A549 (cell line): ENCODE data around the gene KLHL13. TPM values are rescaled to one million over a fixed set of nuclear protein-coding genes. Genes with fewer than 3 reads are reported as not detected.

ENCODE experiments used
- ATAC-seq, 2 experiments: fragments of 200-7000 bp in 1 of 2; fragments of >200 bp in 1 of 2; cut with Nextera tagmentation in 1 of 2; cut with Tn5 transposase in 1 of 2; 3 replicates each; pipeline versions ENCODE4 v1.8.0 to v1.9.1; 2018 to 2020; ENCODE audit warnings: mild to moderate bottlenecking in 1 of 2, moderate library complexity in 1 of 2
- CTCF ChIA-PET: fragments of 300-600 bp; sonication (Branson Sonifier 250); formaldehyde crosslinking; extraction: SDS; loops from one replicate; lab custom pipeline; 2021; ENCODE audit warnings: antibody characterized with exemption, inconsistent platforms; lab: Yijun Ruan, JAX
- POLR2A ChIA-PET: fragments of 350-600 bp; formaldehyde crosslinking; extraction: SDS; loops from one replicate; lab custom pipeline; 2021; ENCODE audit warnings: antibody characterized with exemption, inconsistent platforms; lab: Yijun Ruan, JAX
- DNase-seq, 2 experiments: peaks; one replicate each; pipeline versions ENCODE4 v3.0.0 to v3.0.0-alpha.2; 2011 to 2016; ENCODE audit warnings: low read depth in 1 of 2, low spot score in 1 of 2
- FAIRE-seq: peaks from 2 replicates; lab custom pipeline; 2011; peaks lifted over from hg19 to GRCh38; lab: Jason Lieb, UNC
- H3K27ac ChIP-seq, 2 experiments: fragments of >200 bp; sonication (Bioruptor Twin); formaldehyde crosslinking; 3 replicates each; pipeline ENCODE4 v1.5.1; 2016 to 2017
- H3K4me1 ChIP-seq: fragments of >200 bp; sonication (Bioruptor Twin); formaldehyde crosslinking; 3 replicates; pipeline ENCODE4 v1.6.1; 2016
- H3K4me2 ChIP-seq: fragments of >200 bp; sonication (Bioruptor Twin); formaldehyde crosslinking; 3 replicates; pipeline ENCODE4 v1.6.1; 2016
- H3K4me3 ChIP-seq: fragments of >200 bp; sonication (Bioruptor Twin); formaldehyde crosslinking; 3 replicates; pipeline ENCODE4 v1.5.1; 2016
- H3K9me3 ChIP-seq: fragments of >200 bp; sonication (Bioruptor Twin); formaldehyde crosslinking; 3 replicates; pipeline ENCODE4 v1.6.1; 2016
- CEBPB ChIP-seq, 2 experiments: fragments of >200 bp in 1 of 2; sonication (Bioruptor Twin) in 1 of 2; formaldehyde crosslinking in 1 of 2; IDR thresholded peaks; 2 replicates each; pipeline ENCODE4 v1.6.1; 2012 to 2016
- E2F6 ChIP-seq: IDR thresholded peaks from 2 replicates; pipeline ENCODE4 v1.6.1; 2012; ENCODE audit warnings: low read depth, borderline replicate concordance
- EHF ChIP-seq: fragments of 250-450 bp; sonication (Bioruptor Pico); IDR thresholded peaks from 2 replicates; pipeline ENCODE4 v1.5.0; 2020; ENCODE audit warnings: mild to moderate bottlenecking
- EP300 ChIP-seq, 2 experiments: fragments of >200 bp; sonication (Bioruptor Twin); formaldehyde crosslinking; IDR thresholded peaks; 2 replicates in 1 of 2; 3 replicates in 1 of 2; pipeline ENCODE4 v1.6.1; 2016 to 2017
- FOXS1 ChIP-seq: fragments of 250-450 bp; sonication (Bioruptor Pico); IDR thresholded peaks from 2 replicates; pipeline ENCODE4 v1.5.0; 2020; ENCODE audit warnings: mild to moderate bottlenecking, moderate library complexity
- GATA3 ChIP-seq: IDR thresholded peaks from 2 replicates; pipeline ENCODE4 v1.6.1; 2012; ENCODE audit warnings: borderline replicate concordance
- HMGXB4 ChIP-seq: fragments of 250-450 bp; sonication (Bioruptor Pico); IDR thresholded peaks from 2 replicates; pipeline ENCODE4 v1.5.0; 2021; ENCODE audit warnings: mild to moderate bottlenecking, moderate library complexity, borderline replicate concordance
- KDM1A ChIP-seq: fragments of 200-600 bp; sonication (generic); IDR thresholded peaks from 2 replicates; pipeline ENCODE4 v1.6.1; 2016; ENCODE audit warnings: low read depth, mild to moderate bottlenecking
- MAX ChIP-seq: IDR thresholded peaks from 2 replicates; pipeline ENCODE4 v1.6.1; 2012
- MYC ChIP-seq: IDR thresholded peaks from 2 replicates; pipeline ENCODE4 v1.6.1; 2012; ENCODE audit warnings: mild to moderate bottlenecking, inconsistent platforms, low read length, improper control_type of control experiment, borderline replicate concordance
- NFE2L2 ChIP-seq: fragments of 150-350 bp; conservative IDR thresholded peaks from 2 replicates; pipeline ENCODE4 v1.6.1; 2014; ENCODE audit warnings: low read length
- POLR2A ChIP-seq: IDR thresholded peaks from 2 replicates; pipeline ENCODE4 v1.6.1; 2012; ENCODE audit warnings: mild to moderate bottlenecking, low read length
- RCOR1 ChIP-seq: fragments of 150-350 bp; IDR thresholded peaks from 2 replicates; pipeline ENCODE4 v1.6.1; 2014; ENCODE audit warnings: antibody characterized with exemption, low read length, low read depth
- RFX5 ChIP-seq: fragments of 450-650 bp; IDR thresholded peaks from 2 replicates; pipeline ENCODE4 v1.7.1; 2014; ENCODE audit warnings: antibody characterized with exemption, mild to moderate bottlenecking, moderate library complexity
- RNF2 ChIP-seq: fragments of 200-600 bp; sonication (generic); IDR thresholded peaks from 2 replicates; pipeline ENCODE4 v1.6.1; 2016; ENCODE audit warnings: low read depth, mild to moderate bottlenecking, antibody characterized with exemption, moderate library complexity, borderline replicate concordance
- TFCP2L1 ChIP-seq: fragments of 250-450 bp; sonication (Bioruptor Pico); IDR thresholded peaks from 2 replicates; pipeline ENCODE4 v1.5.0; 2021; ENCODE audit warnings: mild to moderate bottlenecking
- TP53 ChIP-seq: fragments of 250-450 bp; sonication (Bioruptor Pico); IDR thresholded peaks from 2 replicates; pipeline ENCODE4 v1.5.0; 2021; ENCODE audit warnings: mild to moderate bottlenecking, moderate library complexity
- USF2 ChIP-seq: fragments of 450-650 bp; IDR thresholded peaks from 2 replicates; pipeline ENCODE4 v1.6.1; 2014; ENCODE audit warnings: antibody characterized with exemption
- WGBS: methylation state at CpG from one replicate; pipeline ENCODE4 v1.1.6; 2017; ENCODE audit errors: missing lambda C conversion rate; 5-methylcytosine and 5-hydroxymethylcytosine counted together
- polyA plus RNA-seq, 4 experiments: library from polyadenylated mRNA; depleted of rRNA in 3 of 4; stranded (reverse); fragments of >200 nt; fragmentation: RNase III in 1 of 4; extraction: RNeasy Plus Mini Kit Qiagen cat#74134 plus additional on column Dnase treatment in 1 of 4; gene quantifications; 2 replicates in 3 of 4; 3 replicates in 1 of 4; pipeline ENCODE4 v1.2.3, GENCODE V29; 2011 to 2017

Gene KLHL13
- polyA plus RNA-seq, 2 of the 4 experiments (the other 2 are of a cell fraction), result 0.76 to 1.0 TPM

GRCh38 chrX:118117741-118118140, 1.1 kb upstream of the KLHL13 start:
- Histone ChIP-seq H3K4me3 (no peak overlapping the region), H3K4me1 (no peaks in the 10 kb centered on the region), H3K9me3 (no peaks in the 10 kb centered on the region), H3K27ac (no peak overlapping the region), H3K4me2 (no peak overlapping the region)
- DNase-seq (no peak), FAIRE-seq (no peak), ATAC-seq (no peak)
- ChIA-PET POLR2A (no interaction called here), CTCF (no interaction called here)
- WGBS, result 96% methylated on average over 2 of the region's 2 CpGs
- TF ChIP-seq EP300 (IDR thresholded peaks at IDR 0.05), result no peak
- no peak for TF ChIP-seq USF2
- no peak for TF ChIP-seq MYC
- no peak for TF ChIP-seq EHF
- no peak for TF ChIP-seq TP53
- no peak for TF ChIP-seq E2F6
- no peak for TF ChIP-seq NFE2L2

- ATAC-seq, result peak; percentile 66 to 81
- Histone ChIP-seq H3K9me3 (no peaks in the 10 kb centered on the region), H3K4me2 (peak overlapping the region; percentile 76), H3K27ac (peak overlapping the region; percentile 78 to 94), H3K4me1 (no peaks in the 10 kb centered on the region), H3K4me3 (peak overlapping the region; percentile 83)
- DNase-seq, result no peak
- FAIRE-seq, result no peak
- ChIA-PET POLR2A (no interaction called here), CTCF (no interaction called here)
- 54% methylated on average over 18 of the region's 53 CpGs for WGBS
- TF ChIP-seq FOXS1 (CRISPR knock-in tag), result no peak
- peak; percentile 17; the same call in 1 of the 2 replicates for TF ChIP-seq MAX
- no peak for TF ChIP-seq RFX5
- no peak for TF ChIP-seq TFCP2L1 (CRISPR knock-in tag)
- TF ChIP-seq GATA3, result no peak
- TF ChIP-seq, all 56 proteins: peak for 1
Measured at GRCh38 chrX:118115953-118116712, 477 bp downstream of the KLHL13 start.

GRCh38 chrX:118114971-118115370, 1.6 kb downstream of the KLHL13 start:
- ATAC-seq (no peak), DNase-seq (no peak), FAIRE-seq (no peak)
- Histone ChIP-seq H3K4me2 (no peak overlapping the region), H3K27ac (no peak overlapping the region), H3K4me3 (no peak overlapping the region), H3K4me1 (no peaks in the 10 kb centered on the region), H3K9me3 (no peaks in the 10 kb centered on the region)
- 87% methylated on average over 2 of the region's 2 CpGs for WGBS
- no peak for TF ChIP-seq RCOR1
- CTCF ChIA-PET, result interaction anchor here (1.4 kb wide), 1 partner anchor 12 kb away, joined by 3 read pairs; no protein-coding TSS in a partner anchor
- POLR2A ChIA-PET, result no interaction called here

GRCh38 chrX:118109065-118109464, 7.5 kb downstream of the KLHL13 start:
- no peaks in the 10 kb centered on the region for H3K9me3 ChIP-seq
- CTCF ChIA-PET, result no interaction called here
- no peak for DNase-seq
- TF ChIP-seq CEBPB (IDR thresholded peaks at IDR 0.05), result peak; percentile 45 to 53; a peak in 3 of 4 replicates
- no peak for TF ChIP-seq POLR2A
- TF ChIP-seq, all 56 proteins: peak for 1
- no peaks in the 10 kb centered on the region for H3K4me1 ChIP-seq
- POLR2A ChIA-PET, result no interaction called here
- no peak overlapping the region for H3K4me3 ChIP-seq
- H3K27ac ChIP-seq, result no peak overlapping the region
- no peak for FAIRE-seq
- no peak overlapping the region for H3K4me2 ChIP-seq
- ATAC-seq, result no peak
- WGBS, result 67% methylated on average over 5 of the region's 5 CpGs

- no peak for DNase-seq
- Histone ChIP-seq H3K4me2 (no peak overlapping the region), H3K4me1 (no peaks in the 10 kb centered on the region), H3K27ac (no peak overlapping the region), H3K4me3 (no peak overlapping the region), H3K9me3 (no peaks in the 10 kb centered on the region)
- 10% methylated on average over 1 of the region's 1 CpG for WGBS
- TF ChIP-seq HMGXB4 (CRISPR knock-in tag) (no peak), KDM1A (no peak), E2F6 (no peak), RNF2 (no peak)
- ChIA-PET CTCF (no interaction called here), POLR2A (no interaction called here)
- peak; percentile 82 for FAIRE-seq
- ATAC-seq, result no peak
Measured at GRCh38 chrX:118108304-118108703, 8.3 kb downstream of the KLHL13 start.
